ENCODE measurements around the gene OSBPL10. TPM values are rescaled to one million over a fixed set of nuclear protein-coding genes. Genes with fewer than 3 reads are reported as not detected.

Gene OSBPL10
- total and polyA plus RNA-seq, 4 experiments from 2014 or later = 0.95 TPM; not detected in 3

GRCh38 chr3:31713816-31714215 is 267.2 kb downstream of the OSBPL10 start:
- Histone ChIP-seq H3K27ac (ENCODE audit: low read depth, low read length) (no peak overlapping the region), H3K36me3 (ENCODE audit: insufficient read depth, low read length) (no peaks in the 10 kb centered on the region), H3K27me3 (ENCODE audit: insufficient read depth, low read length) (no peaks in the 10 kb centered on the region), H3K4me3 (ENCODE audit: low read length in 2 of 2) (no peak overlapping the region), H3K9me3 (ENCODE audit: control insufficient read depth in 1 of 2, low read length in 2 of 2) (no peaks in the 10 kb centered on the region), H3K4me1 (ENCODE audit: insufficient read depth, low read length) (no peaks in the 10 kb centered on the region)
- Mint-ChIP-seq H3K27me3 (peaks cover 2 to 5% of the 10 kb centered on the region in 2 donors), H3K36me3 (no peaks in the 10 kb centered on the region), H3K4me1 (peaks cover 0 to 1% (median 0%) of the 10 kb centered on the region in 4 donors), H3K27ac (no peak overlapping the region), H3K4me3 (no peak overlapping the region), H3K9me3 (peaks cover 0 to 2% (median 0%) of the 10 kb centered on the region in 8 donors)
- POLR2A ChIA-PET (ENCODE audit: partially characterized antibody) = no interaction called here
- intact Hi-C loops (cut with micrococcal nuclease) = no loop called here
- DNase-seq = no peak
- CTCF ChIA-PET (ENCODE audit: partially characterized antibody) = interaction anchor here (1.1 kb wide), 1 partner anchor 11 kb away, joined by 6 read pairs; no protein-coding TSS in a partner anchor

DNA sequence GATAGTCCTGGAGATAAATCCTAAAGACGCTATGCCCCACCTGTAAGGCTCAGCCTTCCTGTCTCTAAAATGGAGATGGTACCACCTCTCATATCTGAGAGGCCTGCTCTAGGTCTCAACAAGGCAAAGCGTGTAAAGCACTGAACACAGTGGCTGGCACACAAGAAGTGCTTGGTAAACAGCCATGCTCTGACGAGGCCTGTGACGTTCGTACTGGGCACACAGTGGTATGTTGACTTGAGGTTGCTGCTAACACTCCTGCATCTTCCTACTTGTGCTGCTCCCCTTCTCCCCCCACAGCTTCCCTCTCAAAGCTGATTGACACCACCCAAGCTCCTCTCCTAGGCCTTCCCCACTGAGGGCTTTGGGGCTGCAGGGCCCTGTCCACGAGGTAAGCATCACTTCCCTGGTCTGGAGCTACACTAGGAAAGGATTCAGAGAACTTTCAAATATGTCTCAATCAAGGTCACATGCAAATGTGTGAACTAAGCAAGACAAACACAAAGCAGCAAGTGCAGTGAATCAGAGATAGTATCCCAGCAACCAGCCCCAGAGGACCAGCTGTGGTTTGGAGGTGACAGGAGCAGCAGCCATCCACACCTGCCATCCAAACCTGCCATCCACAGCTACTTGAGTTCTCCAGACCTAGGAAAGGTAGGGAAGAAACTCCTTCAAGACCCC is 270.8 kb downstream of the OSBPL10 start:
- Mint-ChIP-seq H3K27me3 (peaks cover 0 to 7% of the 10 kb centered on the region in 2 donors), H3K27ac (no peak overlapping the region), H3K36me3 (no peaks in the 10 kb centered on the region), H3K4me1 (peaks cover 0 to 1% (median 0%) of the 10 kb centered on the region in 4 donors), H3K4me3 (no peak overlapping the region), H3K9me3 (peaks cover 0 to 2% (median 0%) of the 10 kb centered on the region in 8 donors)
- ChIA-PET POLR2A (ENCODE audit: partially characterized antibody) (no interaction called here), CTCF (ENCODE audit: partially characterized antibody) (interaction anchor here (1.0 kb wide), 1 partner anchor 12 kb away, joined by 3 read pairs; no protein-coding TSS in a partner anchor)
- Histone ChIP-seq H3K27me3 (ENCODE audit: insufficient read depth, low read length) (no peaks in the 10 kb centered on the region), H3K9me3 (ENCODE audit: control insufficient read depth in 1 of 2, low read length in 2 of 2) (no peaks in the 10 kb centered on the region), H3K4me3 (ENCODE audit: low read length in 2 of 2) (no peak overlapping the region), H3K4me1 (ENCODE audit: insufficient read depth, low read length) (no peaks in the 10 kb centered on the region), H3K27ac (ENCODE audit: low read depth, low read length) (no peak overlapping the region), H3K36me3 (ENCODE audit: insufficient read depth, low read length) (no peaks in the 10 kb centered on the region)
- intact Hi-C loops (cut with micrococcal nuclease) = no loop called here
- no peak for DNase-seq

DNA sequence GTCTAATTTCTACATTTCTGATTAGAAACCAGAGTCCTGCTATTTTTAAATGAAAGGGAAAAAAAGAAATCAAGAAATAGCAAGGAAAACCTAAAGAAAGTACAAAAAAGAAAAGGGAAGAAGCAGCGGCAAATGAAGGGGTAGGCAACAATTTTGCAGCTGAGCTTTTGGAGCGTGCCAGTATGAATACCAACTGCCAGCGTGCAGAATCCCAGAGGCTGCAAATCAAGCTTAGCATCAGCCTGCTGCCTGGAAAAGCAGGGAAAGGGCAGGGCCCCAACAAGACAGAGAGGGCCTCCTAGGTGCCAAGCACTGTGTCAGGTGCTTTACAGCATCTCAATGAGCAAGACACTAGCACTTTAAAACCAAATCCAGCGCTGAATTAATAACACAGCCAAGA is 271.5 kb downstream of the OSBPL10 start:
- no peak for DNase-seq
- intact Hi-C loops (cut with micrococcal nuclease) = no loop called here
- Mint-ChIP-seq H3K27ac (no peak overlapping the region), H3K36me3 (no peaks in the 10 kb centered on the region), H3K27me3 (peaks cover 3 to 7% of the 10 kb centered on the region in 2 donors), H3K4me1 (peaks cover 0 to 2% (median 0%) of the 10 kb centered on the region in 4 donors), H3K4me3 (no peak overlapping the region), H3K9me3 (peaks cover 0 to 2% (median 0%) of the 10 kb centered on the region in 8 donors)
- ChIA-PET CTCF (ENCODE audit: partially characterized antibody) (interaction anchor here (1.0 kb wide), 1 partner anchor 12 kb away, joined by 3 read pairs; no protein-coding TSS in a partner anchor), POLR2A (ENCODE audit: partially characterized antibody) (no interaction called here)
- H3K27ac ChIP-seq (ENCODE audit: low read depth, low read length) = no peak overlapping the region
- no peaks in the 10 kb centered on the region for H3K27me3 ChIP-seq (ENCODE audit: insufficient read depth, low read length)
- no peaks in the 10 kb centered on the region for H3K36me3 ChIP-seq (ENCODE audit: insufficient read depth, low read length)
- no peaks in the 10 kb centered on the region for H3K4me1 ChIP-seq (ENCODE audit: insufficient read depth, low read length)
- H3K9me3 ChIP-seq (ENCODE audit: control insufficient read depth in 1 of 2, low read length in 2 of 2) = no peaks in the 10 kb centered on the region
- no peak overlapping the region for H3K4me3 ChIP-seq (ENCODE audit: low read length in 2 of 2)

DNA sequence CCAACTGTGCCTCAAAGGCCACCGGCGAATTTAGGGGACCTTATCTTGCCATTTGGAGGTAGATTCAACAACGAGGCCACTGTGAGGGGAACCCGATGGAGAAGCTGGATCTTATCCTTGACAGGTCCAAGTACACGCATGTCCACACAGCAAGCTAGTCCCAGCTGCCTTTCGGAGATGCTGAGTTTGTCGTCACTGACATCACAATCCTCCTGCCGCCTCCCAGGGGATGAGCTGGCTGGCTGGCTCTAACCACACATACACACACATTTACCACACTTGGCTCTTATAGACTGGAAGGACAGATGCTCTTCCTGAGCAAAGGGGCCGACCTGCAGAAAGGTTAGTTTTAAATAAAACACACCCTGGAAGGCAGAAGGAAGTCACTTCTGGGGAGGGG is 272.1 kb downstream of the OSBPL10 start:
- H3K36me3 ChIP-seq (ENCODE audit: insufficient read depth, low read length) = no peaks in the 10 kb centered on the region
- H3K27ac Mint-ChIP-seq = no peak overlapping the region

GRCh38 chr3:31707286-31707685 is 273.8 kb downstream of the OSBPL10 start:
- H3K27me3 Mint-ChIP-seq = peaks cover 4 to 13% of the 10 kb centered on the region in 2 donors
- intact Hi-C loops (cut with micrococcal nuclease) = no loop called here
- H3K4me3 ChIP-seq (ENCODE audit: low read length in 2 of 2) = no peak overlapping the region
- CTCF ChIA-PET (ENCODE audit: partially characterized antibody) = no interaction called here
- H3K4me1 ChIP-seq (ENCODE audit: insufficient read depth, low read length) = no peaks in the 10 kb centered on the region
- POLR2A ChIA-PET (ENCODE audit: partially characterized antibody) = no interaction called here
- no peaks in the 10 kb centered on the region for H3K36me3 Mint-ChIP-seq
- no peak overlapping the region for H3K4me3 Mint-ChIP-seq
- H3K27ac Mint-ChIP-seq = no peak overlapping the region
- DNase-seq = no peak
- no peak overlapping the region for H3K27ac ChIP-seq (ENCODE audit: low read depth, low read length)
- no peaks in the 10 kb centered on the region for H3K36me3 ChIP-seq (ENCODE audit: insufficient read depth, low read length)
- peaks cover 0 to 2% (median 0%) of the 10 kb centered on the region in 4 donors for H3K4me1 Mint-ChIP-seq
- no peaks in the 10 kb centered on the region for H3K9me3 ChIP-seq (ENCODE audit: control insufficient read depth in 1 of 2, low read length in 2 of 2)
- H3K9me3 Mint-ChIP-seq = no peaks in the 10 kb centered on the region
- H3K27me3 ChIP-seq (ENCODE audit: insufficient read depth, low read length) = no peaks in the 10 kb centered on the region

More for the DNA sequence above, 272.1 kb downstream of the OSBPL10 start:
- DNase-seq = no peak
- peaks cover 0 to 2% (median 0%) of the 10 kb centered on the region in 4 donors for H3K4me1 Mint-ChIP-seq
- ChIA-PET CTCF (ENCODE audit: partially characterized antibody) (no interaction called here), POLR2A (ENCODE audit: partially characterized antibody) (no interaction called here)
- intact Hi-C loops (cut with micrococcal nuclease) = no loop called here
- H3K4me1 ChIP-seq (ENCODE audit: insufficient read depth, low read length) = no peaks in the 10 kb centered on the region
- H3K9me3 ChIP-seq (ENCODE audit: control insufficient read depth in 1 of 2, low read length in 2 of 2) = no peaks in the 10 kb centered on the region
- H3K4me3 Mint-ChIP-seq = no peak overlapping the region
- H3K27me3 Mint-ChIP-seq = peaks cover 3 to 6% of the 10 kb centered on the region in 2 donors
- H3K36me3 Mint-ChIP-seq = no peaks in the 10 kb centered on the region
- no peak overlapping the region for H3K27ac ChIP-seq (ENCODE audit: low read depth, low read length)
- no peak overlapping the region for H3K4me3 ChIP-seq (ENCODE audit: low read length in 2 of 2)
- H3K27me3 ChIP-seq (ENCODE audit: insufficient read depth, low read length) = no peaks in the 10 kb centered on the region
- H3K9me3 Mint-ChIP-seq = peaks cover 0 to 2% (median 0%) of the 10 kb centered on the region in 8 donors

GRCh38 chr3:31705736-31706135 is 275.3 kb downstream of the OSBPL10 start:
- Mint-ChIP-seq H3K4me3 (no peak overlapping the region), H3K36me3 (no peaks in the 10 kb centered on the region), H3K27me3 (peaks cover 4 to 15% of the 10 kb centered on the region in 2 donors), H3K4me1 (peaks cover 0 to 2% (median 0%) of the 10 kb centered on the region in 4 donors), H3K9me3 (no peaks in the 10 kb centered on the region), H3K27ac (no peak overlapping the region)
- Histone ChIP-seq H3K4me3 (ENCODE audit: low read length in 2 of 2) (no peak overlapping the region), H3K36me3 (ENCODE audit: insufficient read depth, low read length) (no peaks in the 10 kb centered on the region), H3K27ac (ENCODE audit: low read depth, low read length) (no peak overlapping the region), H3K27me3 (ENCODE audit: insufficient read depth, low read length) (no peaks in the 10 kb centered on the region), H3K9me3 (ENCODE audit: control insufficient read depth in 1 of 2, low read length in 2 of 2) (no peaks in the 10 kb centered on the region), H3K4me1 (ENCODE audit: insufficient read depth, low read length) (no peaks in the 10 kb centered on the region)
- DNase-seq = no peak
- POLR2A ChIA-PET (ENCODE audit: partially characterized antibody) = no interaction called here
- CTCF ChIA-PET (ENCODE audit: partially characterized antibody) = no interaction called here
- intact Hi-C loops (cut with micrococcal nuclease) = no loop called here

- no peaks in the 10 kb centered on the region for H3K9me3 Mint-ChIP-seq
- H3K27me3 Mint-ChIP-seq = peaks cover 4 to 15% of the 10 kb centered on the region in 2 donors
- H3K4me1 Mint-ChIP-seq = peaks cover 0 to 2% (median 0%) of the 10 kb centered on the region in 4 donors
- Histone ChIP-seq H3K36me3 (ENCODE audit: insufficient read depth, low read length) (no peaks in the 10 kb centered on the region), H3K9me3 (ENCODE audit: control insufficient read depth in 1 of 2, low read length in 2 of 2) (no peaks in the 10 kb centered on the region), H3K4me1 (ENCODE audit: insufficient read depth, low read length) (no peaks in the 10 kb centered on the region), H3K27me3 (ENCODE audit: insufficient read depth, low read length) (no peaks in the 10 kb centered on the region), H3K4me3 (ENCODE audit: low read length in 2 of 2) (no peak overlapping the region), H3K27ac (ENCODE audit: low read depth, low read length) (no peak overlapping the region)
- no peak for DNase-seq
- H3K27ac Mint-ChIP-seq = no peak overlapping the region
- ChIA-PET CTCF (ENCODE audit: partially characterized antibody) (interaction anchor here (1.4 kb wide), 1 partner anchor 8 kb away, joined by 3 read pairs; no protein-coding TSS in a partner anchor), POLR2A (ENCODE audit: partially characterized antibody) (no interaction called here)
- intact Hi-C loops (cut with micrococcal nuclease) = no loop called here
- H3K4me3 Mint-ChIP-seq = no peak overlapping the region
- H3K36me3 Mint-ChIP-seq = no peaks in the 10 kb centered on the region
Measured at GRCh38 chr3:31704591-31705179, 276.4 kb downstream of the OSBPL10 start.
